H1 (cell line): Measurements from ENCODE around the gene RNF187. TPM values are rescaled to one million over a fixed set of nuclear protein-coding genes. Genes with fewer than 3 reads are reported as not detected.
A peak's percentile ranks its signal among the peaks of the same experiment; 100 is the strongest.

Experiments used
- CTCF ChIA-PET: fragments of 300-600 bp; sonication (Branson Sonifier 250); formaldehyde crosslinking; loops from one replicate; lab custom pipeline; 2021; ENCODE audit not compliant: partially characterized antibody; lab: Charles Lee
- POLR2A ChIA-PET: fragments of 300-600 bp; sonication (Branson Sonifier 250); formaldehyde crosslinking; loops from one replicate; lab custom pipeline; 2021; ENCODE audit warnings: inconsistent platforms; ENCODE audit not compliant: partially characterized antibody; lab: Charles Lee
- DNase-seq, 2 experiments: peaks; one replicate each; pipeline versions ENCODE4 v3.0.0 to v3.0.0-alpha.2; 2010 to 2022; ENCODE audit warnings: low spot score in 2 of 2, low read depth in 1 of 2, mixed read lengths in 1 of 2
- FAIRE-seq: peaks from 2 replicates; lab custom pipeline; 2011; peaks lifted over from hg19 to GRCh38; lab: Jason Lieb, UNC
- H2AFZ ChIP-seq: 2 replicates; pipeline ENCODE4 v1.8.1; 2012; ENCODE audit warnings: low read length, inconsistent platforms
- H2AK5ac ChIP-seq: 2 replicates; pipeline ENCODE4 v1.6.1; 2013; ENCODE audit warnings: low read depth, low read length
- H2BK120ac ChIP-seq: replicated peaks from 2 replicates; pipeline ENCODE3; 2013; ENCODE audit warnings: low read depth, low read length, inconsistent platforms
- H2BK12ac ChIP-seq: 2 replicates; pipeline ENCODE4 v1.6.1; 2013; ENCODE audit warnings: low read depth, low read length
- H2BK15ac ChIP-seq: 2 replicates; pipeline ENCODE4 v1.6.1; 2013; ENCODE audit warnings: low read length
- H2BK20ac ChIP-seq: 2 replicates; pipeline ENCODE4 v1.6.1; 2013; ENCODE audit warnings: low read length
- H2BK5ac ChIP-seq: 2 replicates; pipeline ENCODE4 v1.6.1; 2013; ENCODE audit warnings: low read depth, low read length
- H3K14ac ChIP-seq: 2 replicates; pipeline ENCODE4 v1.6.1; 2013; ENCODE audit warnings: inconsistent platforms; ENCODE audit not compliant: insufficient read length
- H3K18ac ChIP-seq: 2 replicates; pipeline ENCODE4 v1.6.1; 2013; ENCODE audit warnings: low read length; ENCODE audit errors: extremely low read depth
- H3K23ac ChIP-seq: 2 replicates; pipeline ENCODE4 v1.6.1; 2013; ENCODE audit warnings: inconsistent platforms; ENCODE audit not compliant: insufficient read length
- H3K23me2 ChIP-seq: 2 replicates; pipeline ENCODE4 v1.6.1; 2013; ENCODE audit warnings: low read depth, low read length
- H3K27ac ChIP-seq: 2 replicates; pipeline ENCODE4 v1.6.1; 2011; ENCODE audit warnings: low read depth, low read length, inconsistent platforms
- H3K27me3 ChIP-seq, 4 experiments: replicated peaks in 1 of 4; 1 replicate in 1 of 4; 2 replicates in 3 of 4; pipeline versions ENCODE4 v1.6.1 to v1.8.1; 2011 to 2013; ENCODE audit warnings: low read length in 3 of 4, mild to moderate bottlenecking in 3 of 4, inconsistent platforms in 2 of 4, mixed read lengths in 2 of 4, moderate library complexity in 1 of 4; ENCODE audit not compliant: control insufficient read depth in 3 of 4, insufficient read depth in 3 of 4; ENCODE audit errors: extremely low read depth in 1 of 4
- H3K36me3 ChIP-seq, 4 experiments: 2 replicates each; pipeline versions ENCODE4 v1.6.1 to v1.8.1; 2011 to 2013; ENCODE audit warnings: mild to moderate bottlenecking in 4 of 4, low read length in 3 of 4, moderate library complexity in 2 of 4, control low read depth in 1 of 4, inconsistent platforms in 1 of 4; ENCODE audit not compliant: insufficient read depth in 4 of 4, control insufficient read depth in 2 of 4
- H3K4ac ChIP-seq: replicated peaks from 2 replicates; pipeline ENCODE3; 2013; ENCODE audit warnings: low read length, low read depth, mixed read lengths, inconsistent platforms; ENCODE audit not compliant: insufficient read length
- H3K4me1 ChIP-seq, 4 experiments: replicated peaks in 1 of 4; 1 replicate in 1 of 4; 2 replicates in 3 of 4; pipeline versions ENCODE4 v1.6.1 to v1.8.1; 2011 to 2013; ENCODE audit warnings: low read length in 3 of 4, inconsistent platforms in 2 of 4, mixed read lengths in 1 of 4; ENCODE audit not compliant: insufficient read depth in 4 of 4, control insufficient read depth in 3 of 4
- H3K4me2 ChIP-seq, 2 experiments: 2 replicates each; pipeline versions ENCODE4 v1.6.1 to v1.8.1; 2011 to 2013; ENCODE audit warnings: low read depth in 2 of 2, low read length in 2 of 2, control low read depth in 1 of 2, inconsistent platforms in 1 of 2, mild to moderate bottlenecking in 1 of 2; ENCODE audit not compliant: insufficient read depth in 1 of 2
- H3K4me3 ChIP-seq, 4 experiments: fragments of 200-600, 300-600 bp in 1 of 4; sonication (generic), shearing (Covaris generic), sonication (Bioruptor Twin) in 1 of 4; 2 replicates each; pipeline versions ENCODE4 v1.5.1 to v1.8.1; 2011 to 2016; ENCODE audit warnings: low read length in 4 of 4, low read depth in 3 of 4, control low read depth in 2 of 4, inconsistent platforms in 2 of 4, mild to moderate bottlenecking in 2 of 4, mixed read lengths in 1 of 4, moderate library complexity in 1 of 4; ENCODE audit not compliant: insufficient read depth in 2 of 4; ENCODE audit errors: extremely low read depth in 1 of 4
- H3K56ac ChIP-seq: replicated peaks from 2 replicates; pipeline ENCODE3; 2013; ENCODE audit warnings: low read depth, mild to moderate bottlenecking, mixed read lengths, low read length, inconsistent platforms; ENCODE audit not compliant: insufficient read length
- H3K79me1 ChIP-seq: 2 replicates; pipeline ENCODE4 v1.6.1; 2013; ENCODE audit warnings: low read depth, low read length, control low read depth
- H3K79me2 ChIP-seq, 2 experiments: 2 replicates each; pipeline versions ENCODE4 v1.6.1 to v1.8.1; 2012 to 2013; ENCODE audit warnings: low read length in 2 of 2, mild to moderate bottlenecking in 2 of 2, inconsistent platforms in 1 of 2; ENCODE audit not compliant: insufficient read depth in 2 of 2, control insufficient read depth in 1 of 2
- H3K9ac ChIP-seq, 4 experiments: replicated peaks in 1 of 4; 1 replicate in 1 of 4; 2 replicates in 3 of 4; pipeline versions ENCODE4 v1.6.1 to v1.8.1; 2011 to 2013; ENCODE audit warnings: low read depth in 3 of 4, low read length in 3 of 4, control low read depth in 2 of 4, mild to moderate bottlenecking in 2 of 4, moderate library complexity in 2 of 4, inconsistent platforms in 1 of 4; ENCODE audit errors: extremely low read depth in 1 of 4
- H3K9me3 ChIP-seq, 2 experiments: 2 replicates each; pipeline versions ENCODE4 v1.6.1 to v1.8.1; 2012 to 2013; ENCODE audit warnings: mild to moderate bottlenecking in 2 of 2, moderate library complexity in 2 of 2, control low read depth in 1 of 2, inconsistent platforms in 1 of 2, low read depth in 1 of 2, low read length in 1 of 2, mixed read lengths in 1 of 2; ENCODE audit not compliant: insufficient read depth in 2 of 2
- H4K20me1 ChIP-seq, 2 experiments: replicated peaks in 1 of 2; 2 replicates each; pipeline versions ENCODE3 to v1.8.1; 2011 to 2013; ENCODE audit warnings: inconsistent platforms in 2 of 2, low read length in 2 of 2, mild to moderate bottlenecking in 1 of 2; ENCODE audit not compliant: insufficient read depth in 2 of 2, control insufficient read depth in 1 of 2
- H4K5ac ChIP-seq: 2 replicates; pipeline ENCODE4 v1.6.1; 2013; ENCODE audit warnings: low read length, low read depth, mixed read lengths, inconsistent platforms; ENCODE audit not compliant: insufficient read length
- H4K8ac ChIP-seq: 2 replicates; pipeline ENCODE4 v1.8.0; 2013; ENCODE audit warnings: mild to moderate bottlenecking, moderate library complexity, low read length, inconsistent platforms; ENCODE audit not compliant: insufficient read depth; ENCODE audit errors: extremely low read depth
- H4K91ac ChIP-seq: replicated peaks from 2 replicates; pipeline ENCODE3; 2013; ENCODE audit warnings: low read length, mixed read lengths, inconsistent platforms; ENCODE audit not compliant: insufficient read length
- CTCF ChIP-seq, 3 experiments: IDR thresholded peaks; 1 replicate in 2 of 3; 2 replicates in 1 of 3; pipeline versions ENCODE4 v1.5.1 to v1.6.1; 2011; ENCODE audit warnings: low read length in 3 of 3, mild to moderate bottlenecking in 3 of 3, inconsistent platforms in 2 of 3, low read depth in 1 of 3, moderate library complexity in 1 of 3; ENCODE audit not compliant: insufficient read depth in 1 of 3; ENCODE audit errors: control extremely low read depth in 1 of 3
- KDM5A ChIP-seq: fragments of 200-600 bp; IDR thresholded peaks from 2 replicates; pipeline ENCODE4 v1.7.1; 2012; ENCODE audit warnings: mild to moderate bottlenecking, low read length, inconsistent platforms, mixed read lengths
- POLR2AphosphoS5 ChIP-seq: IDR thresholded peaks from 2 replicates; pipeline ENCODE4 v1.6.1; 2011; ENCODE audit warnings: low read depth, low read length
- SUZ12 ChIP-seq: fragments of 200-600 bp; sonication (generic); IDR thresholded peaks from 2 replicates; pipeline ENCODE4 v1.6.1; 2012; ENCODE audit warnings: mild to moderate bottlenecking, inconsistent platforms, low read length, moderate library complexity, mixed read lengths
- TBP ChIP-seq: IDR thresholded peaks from 2 replicates; pipeline ENCODE4 v1.6.1; 2011; ENCODE audit warnings: low read depth, low read length, improper control_type of control experiment
- WGBS, 2 experiments: shearing (Covaris generic) in 1 of 2; methylation state at CpG; one replicate each; pipeline versions ENCODE4 v1.1.6 to v1.1.7; 2013 to 2015; ENCODE audit warnings: low lambda C conversion rate in 2 of 2, mixed read lengths in 2 of 2, inconsistent platforms in 1 of 2, low coverage in 1 of 2, missing lambda C conversion rate in 1 of 2; ENCODE audit not compliant: insufficient replicate concordance in 2 of 2, insufficient coverage in 1 of 2, insufficient read length in 1 of 2; ENCODE audit errors: extremely low coverage in 1 of 2, missing lambda C conversion rate in 1 of 2; 5-methylcytosine and 5-hydroxymethylcytosine counted together
- polyA plus RNA-seq, 7 experiments: library from polyadenylated mRNA; depleted of rRNA in 3 of 7; stranded (reverse) in 5 of 7; unstranded in 2 of 7; fragments of >200 nt in 5 of 7; fragments of 200-250 nt in 2 of 7; gene quantifications; 1 replicate in 5 of 7; 2 replicates in 1 of 7; 4 replicates in 1 of 7; pipeline versions ENCODE4 v1.2.1 to v1.2.3, GENCODE V29; 2011 to 2013; ENCODE audit warnings: missing spikeins in 2 of 7, mixed read lengths in 2 of 7
- total RNA-seq: library from RNA; stranded (reverse); fragmentation: NEBNext Ultra II Directional; extraction: Animal tissue kit (Norgen Biotek cat#: 25700); gene quantifications from 2 replicates; pipeline ENCODE4 v1.2.1, GENCODE V29; 2021
- TF ChIP-seq, protein P1 (sequence below): IDR thresholded peaks from 2 replicates; pipeline ENCODE4 v1.6.1; 2011; ENCODE audit warnings: low read length, improper control_type of control experiment

The RNF187 gene
- total and polyA plus RNA-seq, 2 of the 8 experiments (the other 6 are each of a cell fraction or from before 2014, with no cell fraction given) = 47.0 to 113 TPM

DNA sequence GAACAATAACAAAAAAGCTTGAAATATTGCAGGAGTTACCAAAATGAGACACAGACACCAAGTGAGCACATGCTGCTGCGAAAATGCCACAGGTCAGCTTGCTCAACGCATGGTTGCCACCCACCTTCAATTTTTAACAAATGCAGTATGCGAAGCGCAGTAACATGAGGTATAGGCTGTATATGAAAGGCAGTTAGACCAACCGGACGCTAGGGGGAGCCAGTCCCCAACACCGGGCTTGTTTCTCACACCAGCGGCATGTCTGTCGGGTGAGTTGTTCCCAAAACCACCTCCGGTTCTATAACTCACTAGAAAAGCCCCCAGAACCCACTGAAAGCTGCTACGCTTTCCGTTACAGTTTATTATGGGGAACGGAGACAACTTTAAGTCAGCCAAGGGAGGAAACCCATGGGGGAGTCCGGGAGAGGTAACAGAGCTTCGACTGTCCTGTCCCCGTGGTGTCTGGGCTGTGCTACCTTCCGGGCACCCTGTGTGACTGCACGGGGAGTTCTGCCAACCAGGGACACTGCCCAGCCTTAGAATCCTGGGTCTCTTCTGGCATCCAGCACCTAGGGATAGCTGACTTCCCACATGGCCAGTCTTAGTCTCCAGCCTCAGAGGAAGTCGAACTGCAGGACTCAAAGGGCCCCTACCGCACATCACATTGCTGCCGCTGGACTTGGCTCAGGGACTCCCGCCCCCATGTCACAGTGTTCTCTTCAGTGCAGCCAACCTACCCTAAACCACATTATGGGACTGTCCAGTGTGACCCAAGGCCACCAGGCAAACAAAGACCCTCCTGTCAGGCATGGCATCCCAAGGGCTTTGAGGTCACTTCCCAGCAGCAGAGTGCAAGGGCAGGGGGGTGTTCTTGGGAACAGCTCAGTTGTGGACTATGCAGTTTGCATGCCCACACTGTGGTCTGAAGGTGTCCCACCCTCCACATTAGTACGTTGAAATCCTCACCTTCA, 14.0 kb downstream of the RNF187 start:
- Histone ChIP-seq H3K14ac (no peak overlapping the region), H4K91ac (no peak overlapping the region), H3K4me2 (peak overlapping the region in 1 of 2 experiments; percentile 37; a peak in 1 of 4 replicates), H3K9ac (no peak overlapping the region), H4K8ac (peak overlapping the region; percentile 23), H2BK5ac (no peak overlapping the region), H3K23me2 (no peaks in the 10 kb centered on the region), H3K4ac (no peak overlapping the region), H3K4me3 (peak overlapping the region in 1 of 4 experiments; percentile 17; a peak in 1 of 8 replicates), H3K56ac (no peak overlapping the region), H2BK12ac (no peak overlapping the region), H3K27ac (no peak overlapping the region), H3K27me3 (peaks cover 0 to 24% (median 18%) of the 10 kb centered on the region in 4 experiments; a peak in 6 of 7 replicates), H2BK20ac (no peak overlapping the region), H3K23ac (no peak overlapping the region), H4K5ac (no peak overlapping the region), H3K18ac (no peak overlapping the region), H3K79me1 (no peaks in the 10 kb centered on the region), H4K20me1 (no peaks in the 10 kb centered on the region), H2AK5ac (no peak overlapping the region), H2BK15ac (no peak overlapping the region), H3K9me3 (peaks cover 5 to 11% of the 10 kb centered on the region in 2 experiments; a peak in 2 of 4 replicates), H2AFZ (no peak overlapping the region), H3K4me1 (peaks cover 0 to 4% (median 2%) of the 10 kb centered on the region in 4 experiments; a peak in 4 of 7 replicates), H2BK120ac (no peak overlapping the region), H3K36me3 (no peaks in the 10 kb centered on the region), H3K79me2 (no peaks in the 10 kb centered on the region)
- DNase-seq (peak; percentile 61 to 92), FAIRE-seq (peak; percentile 83)
- ChIA-PET POLR2A (interaction anchor here (1.3 to 3.7 kb wide), 3 partner anchors 15 to 46 kb away, joined by 3 to 21 read pairs (median 3); a partner anchor contains a TSS), CTCF (interaction anchor here (0.5 to 4.4 kb wide), 30 partner anchors 9 to 505 kb away, joined by 3 to 66 read pairs (median 4); no protein-coding TSS in a partner anchor)
- 40% methylated on average over 23 of the region's 23 CpGs; no CpG with 5 or more reads in 1 of the 2 experiments for WGBS, 2 experiments
- TF ChIP-seq TBP = no peak
- 0 out of 2 replicates have a peak, but pooled peaks have one; percentile 14 for TF ChIP-seq SUZ12
- peak; percentile 84 to 95 (median 89) for TF ChIP-seq CTCF (IDR thresholded peaks at IDR 0.05; ENCODE audit: control extremely low read depth in 1 of 3, insufficient read depth in 1 of 3, low read depth in 1 of 3, low read length in 3 of 3)
- no peak for TF ChIP-seq POLR2AphosphoS5
- TF ChIP-seq, protein P1, sequence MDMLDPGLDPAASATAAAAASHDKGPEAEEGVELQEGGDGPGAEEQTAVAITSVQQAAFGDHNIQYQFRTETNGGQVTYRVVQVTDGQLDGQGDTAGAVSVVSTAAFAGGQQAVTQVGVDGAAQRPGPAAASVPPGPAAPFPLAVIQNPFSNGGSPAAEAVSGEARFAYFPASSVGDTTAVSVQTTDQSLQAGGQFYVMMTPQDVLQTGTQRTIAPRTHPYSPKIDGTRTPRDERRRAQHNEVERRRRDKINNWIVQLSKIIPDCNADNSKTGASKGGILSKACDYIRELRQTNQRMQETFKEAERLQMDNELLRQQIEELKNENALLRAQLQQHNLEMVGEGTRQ = no peak
- TF ChIP-seq KDM5A = no peak
